ENCODE measurements around the gene UNKL.

The UNKL gene

DNA sequence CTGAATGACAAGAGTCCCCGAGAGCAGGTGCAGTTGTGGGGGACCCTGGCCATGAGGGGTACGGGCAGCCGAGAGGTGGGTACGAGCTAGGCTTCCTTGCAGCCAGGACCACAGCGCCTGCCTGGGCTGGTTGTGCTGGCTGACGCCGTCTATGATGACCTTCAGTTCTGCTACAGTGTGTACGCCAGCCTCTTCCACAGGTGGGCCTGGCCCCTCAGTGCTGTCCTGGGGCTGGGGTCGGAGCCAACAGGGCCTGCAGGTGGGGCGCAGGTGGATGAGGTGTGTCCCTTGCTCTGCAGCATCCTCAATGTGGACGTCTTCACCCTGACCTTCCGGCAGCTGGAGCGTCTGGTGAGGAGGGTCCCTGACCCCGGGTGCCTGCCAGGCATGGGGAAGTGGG lies 70.0 kb downstream of the UNKL start:
- no peak for TF ChIP-seq CTCF (IDR thresholded peaks at IDR 0.05; ENCODE audit: low read depth, low read length)
- no peak for DNase-seq (ENCODE audit: low read depth in 2 of 2)

GRCh38 chr16:1343428-1344242 lies 70.9 kb downstream of the UNKL start:
- no peak for DNase-seq (ENCODE audit: low read depth in 2 of 2)
- no peak for TF ChIP-seq CTCF (IDR thresholded peaks at IDR 0.05; ENCODE audit: low read depth, low read length)
- no peak overlapping the region for H3K4me3 ChIP-seq (replicated peaks in 1 of 2; ENCODE audit: low read depth in 2 of 2, low read length in 2 of 2)

More for the DNA sequence above, 70.0 kb downstream of the UNKL start:
- H3K4me3 ChIP-seq (replicated peaks in 1 of 2; ENCODE audit: low read depth in 2 of 2, low read length in 2 of 2), result no peak overlapping the region

DNA sequence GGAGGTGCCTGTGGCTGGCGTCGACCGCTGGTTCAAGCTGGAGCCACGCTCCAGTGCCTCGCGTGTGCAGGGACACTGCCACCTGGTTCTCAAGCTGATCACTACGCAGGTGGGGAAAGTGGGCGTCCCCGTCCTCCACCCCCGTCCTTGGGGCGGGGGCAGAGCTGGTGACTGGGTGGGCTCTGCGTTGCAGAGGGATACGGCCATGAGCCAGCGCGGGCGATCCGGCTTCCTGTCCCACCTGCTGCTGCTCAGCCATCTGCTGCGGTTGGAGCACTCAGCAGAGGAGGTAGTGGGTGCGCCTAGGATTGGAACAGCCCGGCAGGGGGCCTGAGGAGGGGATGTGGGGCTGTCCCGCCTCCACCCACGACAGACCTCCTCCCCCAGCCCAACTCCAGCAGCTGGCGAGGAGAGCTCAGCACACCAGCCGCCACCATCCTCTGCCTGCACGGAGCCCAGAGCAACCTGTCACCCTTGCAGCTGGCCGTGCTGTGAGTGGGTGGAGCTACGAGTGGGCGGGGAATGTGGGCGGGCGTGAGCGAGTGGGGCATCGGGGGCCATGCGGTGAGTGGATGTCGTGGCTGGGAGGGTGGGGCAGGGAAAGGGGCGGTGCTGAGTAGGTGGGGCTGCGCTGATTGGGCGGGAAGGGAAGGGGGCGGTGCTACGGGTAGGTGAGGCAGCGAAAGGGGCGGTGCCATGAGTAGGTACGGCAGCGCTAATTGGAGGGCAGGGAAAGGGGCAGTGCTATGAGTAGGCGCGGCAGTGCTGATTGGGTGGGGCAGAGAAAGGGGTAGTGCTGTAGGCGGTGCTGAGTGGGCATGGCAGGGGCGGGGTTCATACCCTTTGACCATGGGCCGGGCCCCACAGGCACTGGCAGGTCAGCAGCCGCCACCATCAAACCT lies 71.7 kb downstream of the UNKL start:
- DNase-seq (ENCODE audit: low read depth in 2 of 2), result peak; percentile 88 to 89
- TF ChIP-seq CTCF (IDR thresholded peaks at IDR 0.05; ENCODE audit: low read depth, low read length), result no peak
- no peak overlapping the region for H3K4me3 ChIP-seq (replicated peaks in 1 of 2; ENCODE audit: low read depth in 2 of 2, low read length in 2 of 2)

- DNase-seq (ENCODE audit: low read depth in 2 of 2), result no peak
- no peak for TF ChIP-seq CTCF (IDR thresholded peaks at IDR 0.05; ENCODE audit: low read depth, low read length)
- H3K4me3 ChIP-seq (replicated peaks in 1 of 2; ENCODE audit: low read depth in 2 of 2, low read length in 2 of 2), result no peak overlapping the region
These were observed 72.7 kb downstream of the UNKL start for GRCh38 chr16:1341495-1342420.

GRCh38 chr16:1340730-1341494 lies 73.6 kb downstream of the UNKL start:
- DNase-seq (ENCODE audit: low read depth in 2 of 2), result no peak
- H3K4me3 ChIP-seq (replicated peaks in 1 of 2; ENCODE audit: low read depth in 2 of 2, low read length in 2 of 2), result no peak overlapping the region
- TF ChIP-seq CTCF (IDR thresholded peaks at IDR 0.05; ENCODE audit: low read depth, low read length), result no peak

All from cardiac fibroblast (primary cell).